ENCODE data around the gene FAM222B.

- no peak for TF ChIP-seq CTCF (conservative IDR thresholded peaks at IDR 0.05; ENCODE audit: low read length)
- TF ChIP-seq EZH2phosphoT487 (IDR thresholded peaks at IDR 0.05; ENCODE audit: borderline replicate concordance, low read depth, low read length) = no peak
These were observed 109.2 kb downstream of the FAM222B start for GRCh38 chr17:28733346-28733745.
